ENCODE measurements around the gene SLC12A7.
"Not testable (repeated sequence)": the region's sequence is repeated elsewhere in the genome, so short reads cannot be mapped to it uniquely, and the experiment has no call there.

The SLC12A7 gene

DNA sequence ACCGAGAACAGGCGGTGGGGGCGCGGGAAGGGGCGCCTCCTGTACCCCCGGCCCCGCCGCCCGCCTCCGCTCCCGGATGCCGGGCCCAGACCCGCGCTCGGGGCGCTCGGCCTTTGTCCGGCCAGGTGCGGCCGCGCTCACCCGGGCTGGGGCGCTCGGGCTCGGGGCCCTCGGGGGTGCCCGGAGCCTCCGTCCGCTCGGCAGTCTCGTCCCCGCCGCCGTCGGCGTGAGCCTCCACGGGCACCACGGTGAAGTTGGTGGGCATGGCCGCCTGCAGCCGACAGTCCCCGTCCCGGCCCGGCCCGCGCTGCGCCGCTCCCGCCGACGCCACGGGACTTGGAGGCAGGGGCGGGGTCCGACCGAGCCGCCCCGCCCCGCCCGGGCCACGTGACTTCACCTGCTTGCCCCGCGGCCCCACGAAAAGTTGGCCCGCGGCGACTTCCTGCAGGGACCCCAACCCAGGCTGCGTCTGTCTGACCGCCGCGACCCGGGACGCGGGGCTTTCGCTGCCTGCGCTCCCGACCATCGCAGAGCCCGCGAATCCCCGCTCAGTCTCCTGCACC, at the start of gene SLC12A7:
TSS of gene SLC12A7 (minus strand) at position 337 of the 563 bp plus-strand sequence. CDS start at position 265, 72 bp downstream.
- peak; percentile 10 for DNase-seq

DNA sequence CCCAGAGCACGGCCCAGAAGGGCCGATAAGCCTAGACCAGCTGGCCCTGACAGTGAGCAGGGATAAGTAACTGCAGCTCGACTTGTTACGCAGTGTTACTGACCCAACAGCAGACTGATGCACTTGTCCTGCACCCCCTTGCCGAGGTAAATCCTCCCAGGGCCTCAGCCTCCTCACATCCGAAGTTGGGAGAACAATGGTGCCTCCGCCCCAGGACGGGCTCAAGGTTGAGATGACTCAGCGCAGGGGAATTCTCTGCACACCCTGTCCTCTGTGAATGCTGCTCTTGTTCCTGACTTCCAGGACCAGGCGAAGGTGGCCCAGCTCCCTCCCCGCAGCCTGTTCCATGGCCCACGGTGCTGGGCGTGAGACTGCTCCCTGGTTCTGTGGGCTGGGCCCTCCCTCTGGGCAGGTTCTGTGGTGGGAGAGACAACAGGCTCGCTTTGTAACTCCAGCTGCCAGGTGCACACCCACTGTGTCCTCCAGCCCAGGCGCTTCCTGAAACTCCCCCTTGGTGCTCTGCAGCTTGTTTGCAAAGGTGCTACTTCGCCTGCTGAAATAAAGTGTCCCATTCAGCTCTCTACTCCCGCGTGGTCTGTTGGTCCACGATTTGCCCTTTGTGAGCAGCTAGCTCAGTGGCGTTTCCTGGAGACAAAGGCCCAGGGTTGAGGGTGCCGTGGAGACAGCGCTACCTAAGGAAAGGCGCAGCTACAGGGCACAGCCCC, 49.4 kb upstream of the SLC12A7 start:
- DNase-seq = no peak

DNA sequence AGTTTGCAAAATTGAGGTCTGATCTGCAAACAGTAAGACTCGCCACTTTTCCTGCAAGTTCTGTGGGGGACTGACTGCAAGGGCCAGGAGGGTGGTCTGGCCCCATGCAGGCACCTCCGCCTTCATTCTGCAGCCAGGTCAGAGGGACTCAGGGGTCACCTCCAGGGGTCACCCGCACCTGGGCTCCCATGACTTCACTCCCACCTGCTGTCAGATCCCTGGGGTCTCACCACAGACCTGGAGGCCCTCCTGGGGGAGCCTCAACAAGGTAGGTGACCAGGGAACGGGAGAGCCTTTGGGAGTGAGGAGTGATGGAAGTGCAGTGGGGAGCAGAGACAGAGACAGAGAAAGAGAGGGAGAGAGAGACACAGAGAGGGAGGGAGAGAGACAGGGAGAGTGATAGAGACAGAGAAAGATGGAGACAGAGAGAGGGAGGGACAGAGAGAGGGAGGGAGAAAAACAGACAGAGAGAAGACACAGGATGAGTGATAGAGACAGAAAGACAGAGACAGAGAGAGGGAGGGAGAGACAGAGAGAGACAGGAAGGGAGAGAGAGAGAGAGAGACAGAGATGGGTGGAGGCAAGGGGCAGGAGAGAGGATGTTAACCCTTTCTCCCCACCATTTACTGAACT, 48.0 kb upstream of the SLC12A7 start:
- no peak for DNase-seq

DNA sequence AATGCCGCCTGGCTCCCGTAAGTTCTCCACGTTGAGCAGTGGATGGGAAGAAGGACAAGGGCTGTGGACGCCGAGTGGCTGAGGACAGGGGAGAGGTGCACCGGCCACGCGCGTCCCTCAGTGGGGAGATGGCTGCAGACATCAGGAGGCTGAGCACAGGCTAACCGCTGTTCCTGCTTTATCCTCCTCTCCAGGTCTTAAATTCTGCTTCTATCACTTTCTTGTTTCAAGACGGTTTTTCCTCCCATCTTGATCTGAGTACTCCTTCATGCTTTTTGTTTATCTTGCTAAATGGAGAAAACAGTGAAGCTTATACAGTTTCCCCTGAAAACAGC, 47.4 kb upstream of the SLC12A7 start:
- no peak for DNase-seq

DNA sequence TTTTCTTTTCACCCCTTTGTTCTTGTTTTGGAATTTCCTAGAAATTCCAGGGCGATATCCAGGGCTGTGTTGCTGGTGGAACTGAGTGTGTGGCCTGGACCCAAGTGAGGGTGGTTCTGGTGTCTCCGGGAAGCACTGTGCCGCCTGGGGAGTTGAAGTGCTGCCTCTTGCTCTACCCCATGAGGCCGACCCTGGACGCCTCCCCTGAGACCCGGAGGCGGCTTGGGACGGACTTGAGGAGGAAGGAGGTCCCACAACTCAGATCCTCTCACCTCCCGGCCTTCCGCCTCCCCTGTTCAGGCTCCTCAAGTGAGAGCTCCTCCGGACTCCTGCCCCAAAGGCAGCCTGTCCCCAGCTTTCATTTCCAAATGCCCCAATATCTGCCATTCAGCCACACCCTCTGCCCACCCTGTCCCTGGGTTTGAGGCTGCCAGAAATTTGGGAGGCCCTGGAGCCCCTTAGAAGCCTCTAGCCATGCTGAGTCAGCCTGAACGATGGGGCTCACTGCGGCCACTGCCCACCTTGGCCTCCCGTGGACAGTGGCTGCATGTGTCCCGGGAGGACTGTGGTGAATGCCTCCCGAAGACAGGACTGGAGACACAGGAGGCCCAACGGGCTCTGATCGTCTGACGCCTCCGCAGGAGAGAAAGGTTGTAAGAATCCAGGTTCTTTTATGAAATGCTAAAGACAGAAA, 46.9 kb upstream of the SLC12A7 start:
- DNase-seq = no peak

DNA sequence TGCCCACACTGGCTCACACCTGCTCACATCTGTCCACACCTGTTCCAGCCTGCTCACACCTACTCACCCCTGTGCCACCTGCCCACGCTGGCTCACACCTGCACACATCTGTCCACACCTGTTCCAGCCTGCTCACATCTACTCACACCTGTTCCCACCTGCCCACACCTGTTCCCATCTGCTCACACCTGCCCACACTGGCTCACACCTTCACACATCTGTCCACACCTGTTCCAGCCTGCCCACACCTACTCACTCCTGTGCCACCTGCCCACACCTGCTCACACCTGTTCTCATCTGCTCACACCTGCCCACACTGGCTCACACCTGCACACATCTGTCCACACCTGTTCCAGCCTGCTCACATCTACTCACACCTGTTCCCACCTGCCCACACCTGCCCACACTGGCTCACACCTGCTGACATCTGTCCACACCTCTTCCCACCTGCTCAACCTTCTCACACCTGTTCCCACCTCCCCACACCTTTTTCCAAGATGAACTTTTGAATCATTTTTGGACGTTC, 45.7 kb upstream of the SLC12A7 start:
- DNase-seq = not testable (repeated sequence)

DNA sequence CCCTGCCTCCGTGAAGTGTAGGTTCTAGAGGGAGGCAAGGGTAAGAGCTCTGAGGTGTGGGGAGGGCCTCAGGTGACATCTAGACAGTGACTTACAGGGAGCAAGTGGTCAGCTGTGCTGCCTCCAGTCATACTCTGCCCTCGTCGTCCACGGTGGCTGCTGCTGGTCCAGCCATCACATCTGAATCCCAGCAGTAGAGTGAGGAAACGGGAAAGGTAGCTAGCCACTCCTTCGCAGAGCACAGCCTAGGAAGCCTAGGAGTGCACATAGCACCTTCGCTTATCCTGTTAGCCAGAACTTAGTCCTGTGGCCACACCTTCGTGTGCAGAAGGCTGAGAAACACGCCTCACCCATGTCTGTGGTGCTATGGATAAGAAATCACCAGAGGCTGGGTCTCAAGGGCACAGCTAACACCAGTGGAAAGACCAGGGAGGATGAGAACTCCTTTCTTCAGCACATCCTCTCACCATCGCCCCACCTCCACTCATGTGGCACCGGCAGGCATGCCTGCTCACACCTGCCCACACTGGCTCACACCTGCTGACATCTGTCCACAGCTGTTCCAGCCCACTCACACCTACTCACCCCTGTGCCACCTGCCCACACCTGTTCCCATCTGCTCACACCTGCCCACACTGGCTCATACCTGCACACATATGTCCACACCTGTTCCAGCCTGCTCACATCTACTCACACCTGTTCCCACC, 45.0 kb upstream of the SLC12A7 start:
- no peak for DNase-seq

DNA sequence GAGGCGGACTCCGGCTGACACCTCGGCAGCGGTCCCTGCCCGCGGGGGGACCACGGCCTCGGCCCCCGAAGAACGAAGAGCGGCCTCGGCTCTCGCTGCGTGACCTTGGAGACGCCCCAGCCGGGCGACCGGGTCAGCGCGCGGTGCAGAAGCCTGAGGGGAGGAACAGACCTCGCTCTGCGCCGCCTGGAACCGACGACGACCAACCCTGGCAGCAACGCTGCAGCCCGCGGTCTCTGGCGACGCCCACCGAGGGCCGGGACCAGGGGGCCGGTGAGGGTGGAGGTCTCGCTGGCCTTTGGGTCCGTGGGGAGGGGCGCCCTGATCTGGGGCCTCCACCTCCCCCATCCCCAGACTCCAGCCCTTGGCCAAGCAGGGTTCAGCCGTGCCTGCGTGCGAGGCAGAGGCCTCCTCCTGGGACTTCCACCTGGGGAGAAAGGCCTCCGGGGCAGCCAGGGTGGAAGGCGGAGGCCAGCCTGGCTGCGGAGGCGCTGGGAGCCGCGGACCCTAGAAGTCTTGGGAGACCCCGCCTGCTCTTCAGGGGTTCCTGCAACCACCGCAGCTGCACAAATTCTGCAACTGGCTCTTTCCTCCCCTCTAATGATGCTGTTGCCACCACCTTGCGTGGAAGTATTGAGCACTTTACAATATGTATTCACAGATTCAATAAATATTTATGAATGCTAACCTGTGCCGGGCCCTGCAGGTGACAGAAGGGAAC, 44.3 kb upstream of the SLC12A7 start:
- no peak for DNase-seq

DNA sequence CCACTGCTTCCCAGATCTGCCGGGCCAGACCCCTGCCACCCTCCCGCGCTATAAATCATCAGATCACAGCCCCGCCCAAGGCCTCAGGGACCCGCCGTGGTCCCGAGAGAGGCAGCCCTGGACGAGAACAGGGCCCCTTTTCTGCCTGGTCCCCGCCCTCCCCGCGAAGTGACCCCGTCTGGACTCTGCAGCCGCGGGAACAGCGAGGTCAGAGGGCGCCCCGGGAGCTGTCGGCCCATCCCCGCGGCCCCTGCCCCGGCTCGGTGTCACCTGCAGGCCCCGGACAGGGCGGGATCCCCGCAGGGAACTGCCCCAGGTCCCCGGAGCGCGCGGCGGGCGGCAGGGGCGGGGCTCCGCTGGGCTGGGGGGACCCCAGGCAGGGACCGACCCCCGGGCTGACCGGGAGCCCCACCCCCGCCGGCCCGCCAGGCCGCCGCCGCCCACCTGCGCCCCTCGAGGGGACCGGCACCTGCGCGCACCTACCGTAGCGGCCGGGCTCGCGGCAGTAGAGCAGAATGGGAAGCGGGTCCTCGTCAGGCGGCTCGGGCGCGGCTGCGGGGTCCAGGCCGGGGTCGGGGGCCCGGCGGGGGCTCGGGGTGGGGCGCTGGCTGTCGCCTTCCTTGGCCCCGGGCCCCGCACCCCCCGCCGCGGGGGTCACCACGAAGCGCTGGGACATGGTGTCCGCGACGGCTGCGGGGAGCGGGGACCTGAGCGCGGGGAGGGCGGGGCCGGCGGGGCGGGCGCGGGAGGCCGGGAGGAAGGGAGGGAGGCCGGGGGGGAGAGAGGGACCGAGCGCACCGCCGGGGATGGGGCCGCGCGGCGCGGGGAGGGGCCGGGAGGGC, 43.5 kb upstream of the SLC12A7 start:
- DNase-seq = no peak

DNA sequence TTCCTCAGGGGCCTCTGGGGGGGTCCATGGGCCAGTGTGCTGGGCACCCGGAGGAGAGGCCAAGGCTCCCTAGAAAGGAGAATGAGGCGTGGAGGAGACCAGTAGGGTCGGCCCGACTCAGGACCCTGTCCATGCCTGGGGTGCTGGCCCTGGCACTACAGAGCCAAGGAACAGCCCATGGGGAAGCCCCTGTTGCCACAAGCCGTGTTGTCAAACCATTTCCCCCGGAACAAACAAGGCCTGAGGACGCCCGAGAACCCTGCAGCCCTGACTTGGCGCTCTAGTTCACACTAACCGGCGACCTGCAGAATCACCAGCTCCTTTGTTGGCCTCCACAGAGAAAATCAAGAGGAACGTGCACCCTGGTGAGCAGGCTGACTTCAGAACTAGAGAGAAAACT, 41.6 kb upstream of the SLC12A7 start:
- no peak for DNase-seq

DNA sequence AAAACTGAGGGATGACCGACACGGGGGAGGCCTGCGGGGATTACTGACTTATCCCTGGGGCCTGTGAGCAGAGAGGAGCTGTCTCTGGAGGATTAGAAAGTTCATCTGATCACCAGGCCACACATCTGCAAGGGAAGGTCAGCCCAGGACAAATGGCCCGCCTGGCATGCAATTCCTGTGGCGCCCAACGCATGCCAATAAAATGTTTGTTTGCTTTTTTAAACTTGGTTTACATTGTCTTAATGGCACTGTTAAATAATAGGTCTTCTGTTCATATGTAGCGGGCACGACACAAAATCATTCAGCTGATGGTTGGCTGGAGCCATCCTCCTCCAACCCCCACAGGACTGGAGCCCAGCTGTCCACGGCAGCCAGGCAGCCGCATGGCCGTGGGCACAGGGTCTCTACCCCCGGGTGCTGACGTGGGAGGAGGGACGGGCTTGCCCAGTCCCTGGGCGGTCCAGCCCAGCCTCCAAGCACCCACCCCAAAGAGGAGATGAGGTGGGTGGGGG, 41.0 kb upstream of the SLC12A7 start:
- peak; percentile 20 for DNase-seq

DNA sequence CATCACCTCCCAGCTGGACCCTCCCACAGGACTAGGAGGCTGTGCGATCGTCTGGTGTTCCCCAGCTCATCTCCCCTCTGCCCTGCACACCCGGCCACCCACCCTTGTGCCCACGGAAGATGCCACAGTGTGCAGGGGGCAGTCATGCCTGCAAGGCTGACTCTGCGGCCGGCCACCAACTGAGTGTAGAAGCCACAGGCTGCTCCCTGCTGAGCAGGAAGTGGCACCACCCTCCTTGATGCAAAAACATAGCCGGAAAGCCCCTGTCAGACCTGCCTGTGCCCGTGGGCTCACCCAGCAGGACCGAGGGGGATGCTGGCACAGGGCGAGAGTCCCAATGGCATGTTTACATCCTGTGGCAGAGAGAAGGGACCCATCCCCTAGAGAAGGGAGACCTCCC, 40.3 kb upstream of the SLC12A7 start:
- DNase-seq = no peak

DNA sequence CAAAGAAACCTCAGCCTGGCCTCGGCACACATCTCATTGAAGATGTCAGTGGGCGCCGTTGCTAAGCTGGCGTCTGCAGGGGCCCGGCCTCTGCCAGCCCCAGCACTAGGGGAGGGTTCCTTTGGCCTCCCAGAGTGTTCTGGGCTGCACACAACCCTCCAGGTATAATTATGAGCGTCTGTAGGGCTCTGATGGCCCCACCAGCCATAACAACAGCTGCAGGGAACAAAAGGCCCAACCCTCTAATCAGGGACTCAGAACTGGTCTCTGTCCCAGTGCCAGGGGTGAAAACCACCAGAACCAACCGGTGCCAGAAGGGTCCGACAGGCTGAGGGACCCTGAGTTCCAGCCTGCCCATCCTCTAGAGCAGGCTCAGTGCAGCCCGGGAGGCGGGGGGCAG, 39.5 kb upstream of the SLC12A7 start:
- DNase-seq = peak; percentile 13

DNA sequence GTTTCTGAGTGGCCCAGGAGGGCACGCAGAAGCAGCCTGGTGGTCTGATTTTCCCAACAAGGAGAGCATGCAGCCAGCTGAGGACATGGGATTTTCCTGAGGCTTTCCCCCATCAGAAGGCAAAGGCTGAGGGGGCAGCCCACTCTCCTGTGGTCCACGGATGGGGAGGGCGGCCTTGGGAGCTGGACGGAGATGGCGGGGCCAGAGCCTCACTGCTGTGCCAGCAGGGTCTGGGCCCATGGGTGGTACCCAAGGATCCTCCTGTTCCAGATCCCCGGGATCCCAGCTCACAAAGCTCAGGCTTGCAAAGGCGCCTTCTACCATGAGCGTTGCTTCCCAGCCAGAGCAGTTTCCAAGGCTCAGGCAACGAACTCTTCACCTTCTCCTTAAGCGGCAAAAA, 39.0 kb upstream of the SLC12A7 start:
- no peak for DNase-seq

DNA sequence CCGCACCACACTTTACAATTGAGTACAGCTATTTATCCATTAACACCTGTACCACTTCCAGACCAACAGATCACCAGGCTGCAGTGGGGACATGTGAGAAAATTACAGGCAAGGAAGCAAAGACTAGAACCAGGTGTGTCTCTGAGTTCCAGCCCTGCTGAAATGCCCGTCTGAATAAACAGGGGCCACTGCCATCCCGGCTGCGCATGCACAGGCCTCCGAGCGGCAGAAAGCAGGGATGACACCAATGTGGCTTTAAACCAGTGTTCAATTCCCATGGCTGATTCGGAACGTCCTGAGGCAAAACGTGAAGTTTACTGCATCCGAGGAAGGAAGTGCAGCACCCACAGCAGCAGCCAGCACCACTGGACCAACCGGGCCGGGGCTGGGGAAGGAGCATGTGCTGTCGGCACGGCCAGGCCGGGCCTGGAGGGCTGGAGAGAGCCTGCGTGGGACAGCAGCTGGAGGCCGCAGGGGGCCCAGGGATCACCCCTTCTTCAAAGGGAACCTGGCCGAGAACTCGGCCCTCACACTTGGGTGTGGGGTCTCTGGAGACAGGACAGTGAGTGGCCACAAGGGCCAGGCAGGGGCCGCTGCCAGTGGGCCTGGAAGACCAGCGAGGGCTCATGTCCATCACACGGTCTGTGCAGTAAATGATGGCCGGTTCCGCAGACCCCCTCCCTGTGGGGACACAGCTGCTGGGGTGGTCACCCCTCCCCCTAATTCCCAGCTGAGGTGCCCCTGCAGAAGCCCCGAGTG, 33.0 kb upstream of the SLC12A7 start:
- no peak for DNase-seq

DNA sequence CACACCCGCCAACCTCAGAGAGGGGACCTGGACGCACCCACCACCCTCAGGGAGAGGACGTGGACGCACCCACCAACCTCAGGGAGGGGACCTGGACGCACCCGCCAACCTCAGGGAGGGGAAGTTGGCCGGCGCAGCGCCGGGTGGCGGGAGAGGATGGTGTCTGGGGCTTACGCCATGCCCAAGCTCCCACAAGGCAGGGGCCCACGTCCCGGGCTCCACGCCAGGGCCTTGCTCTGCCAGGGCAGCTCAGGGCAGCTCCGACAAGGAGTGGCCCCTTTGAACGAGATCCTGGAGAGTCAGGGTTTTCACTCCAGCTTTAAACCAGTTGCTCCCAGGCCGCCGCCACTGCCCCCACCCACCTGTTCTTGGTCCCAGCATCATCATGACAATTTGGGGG, 32.2 kb upstream of the SLC12A7 start:
- DNase-seq = no peak

DNA sequence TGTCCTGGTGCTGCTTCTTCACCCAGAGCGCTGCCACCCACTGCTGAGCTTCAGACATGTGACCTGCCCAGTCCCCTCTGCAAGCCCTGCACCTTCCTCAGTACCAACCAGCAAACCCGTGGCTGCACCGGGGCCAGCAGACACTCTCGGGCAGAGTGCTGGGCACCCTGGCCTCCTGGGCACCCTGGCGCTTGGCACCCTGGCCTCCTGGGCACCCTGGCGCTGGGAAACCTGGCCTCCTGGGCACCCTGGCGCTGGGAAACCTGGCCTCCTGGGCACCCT, 31.7 kb upstream of the SLC12A7 start:
- DNase-seq = no peak

DNA sequence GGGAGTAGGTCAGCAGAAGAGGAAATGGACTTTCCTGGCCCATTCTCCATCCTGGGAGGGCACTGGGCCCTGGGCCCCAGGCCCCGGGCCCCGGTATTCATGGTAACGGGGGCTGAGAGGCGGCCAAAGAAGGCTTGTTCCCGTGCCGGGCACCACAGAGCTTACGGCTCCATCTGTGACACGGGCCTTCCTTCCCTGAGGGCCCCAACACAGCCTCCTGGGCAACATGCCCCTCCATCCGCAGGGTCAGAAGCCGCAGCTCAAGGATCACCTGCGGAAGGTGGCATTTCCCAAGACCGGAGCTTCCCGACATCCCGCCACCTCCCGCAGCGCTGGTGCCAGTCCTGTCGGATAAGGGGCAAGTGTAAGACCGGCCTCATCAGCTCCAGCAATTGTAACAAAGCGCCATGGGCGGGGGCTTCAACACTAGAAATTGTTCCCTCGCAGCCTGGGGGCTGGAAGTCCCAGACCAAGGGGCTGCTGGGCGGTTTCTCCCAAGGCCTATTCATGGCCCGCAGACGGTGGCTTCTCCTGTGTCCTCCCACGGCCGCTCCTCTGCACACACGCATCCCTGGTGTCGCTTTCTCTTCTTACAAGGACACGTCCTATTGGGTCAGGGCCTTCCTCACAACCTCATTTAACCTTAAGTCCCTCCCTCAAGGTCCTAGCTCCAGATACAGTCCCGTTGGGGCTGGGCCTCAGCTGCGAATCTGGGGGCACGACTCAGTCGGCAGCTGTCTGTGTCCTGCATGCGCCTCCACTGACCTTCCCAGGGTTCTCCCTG, 31.2 kb upstream of the SLC12A7 start:
- DNase-seq = no peak

DNA sequence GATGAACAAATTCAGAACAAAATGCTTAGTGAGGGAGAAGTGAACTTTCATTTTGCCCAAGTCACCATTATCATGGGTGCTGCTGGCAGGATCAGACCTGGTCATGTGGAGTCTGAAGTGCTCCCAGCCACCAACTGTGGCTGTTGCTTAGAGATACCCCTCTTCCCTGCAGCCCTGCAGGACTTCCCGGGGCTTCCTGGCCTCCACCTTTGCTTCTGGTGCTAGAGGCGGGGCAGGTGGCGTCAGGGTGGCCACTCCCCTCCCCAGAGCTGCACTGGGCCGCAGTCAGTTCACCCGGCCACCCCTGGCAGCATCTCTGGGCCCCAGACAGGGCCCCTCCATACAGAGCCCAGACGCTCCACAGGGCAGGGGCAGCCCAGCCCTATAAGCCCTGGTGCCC, 30.0 kb upstream of the SLC12A7 start:
- DNase-seq = no peak

DNA sequence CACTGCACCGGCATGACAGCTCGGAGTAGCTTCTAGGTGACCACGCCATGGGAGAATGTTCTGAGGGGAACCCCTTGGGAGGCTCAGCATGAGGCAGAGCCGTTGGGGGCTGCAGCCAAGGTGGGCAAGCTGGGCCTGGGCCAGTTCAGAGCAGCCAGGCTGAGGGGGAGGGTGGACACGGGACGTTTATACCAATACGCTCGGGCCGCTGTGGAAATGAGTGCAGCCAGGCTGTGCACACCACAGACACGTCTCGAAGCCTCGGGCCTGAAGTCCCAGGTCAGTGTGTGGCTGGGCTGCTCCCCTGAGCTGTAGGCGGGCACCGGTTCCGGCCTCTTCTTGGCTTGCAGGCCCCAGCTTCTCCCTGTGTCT, 28.9 kb upstream of the SLC12A7 start:
- no peak for DNase-seq

All from NCI-H2227 treated with DMSO at 0.1 percent for 48 hours (cell line).